Bone marrow (tissue), 2 donors: Measurements from ENCODE around the gene TIAM2.
"Not testable (repeated sequence)": the region's sequence is repeated elsewhere in the genome, so short reads cannot be mapped to it uniquely, and the experiment has no call there.

Experiments
- DNase-seq, 2 donors: peaks; one replicate each; lab custom pipeline; 2025; lab: John Stamatoyannopoulos, UW

The TIAM2 gene

GRCh38 chr6:155100591-155100990 lies 105.5 kb downstream of the TIAM2 start:
- no peak for DNase-seq

GRCh38 chr6:155103083-155103645 lies 108.0 kb downstream of the TIAM2 start:
- DNase-seq: not testable (repeated sequence)

- DNase-seq: no peak
These were observed 108.8 kb downstream of the TIAM2 start for GRCh38 chr6:155103816-155104366.

GRCh38 chr6:155106456-155107115 lies 111.5 kb downstream of the TIAM2 start:
- no peak for DNase-seq

GRCh38 chr6:155107432-155108069 lies 112.4 kb downstream of the TIAM2 start:
- DNase-seq: no peak

GRCh38 chr6:155108070-155108820 lies 113.1 kb downstream of the TIAM2 start:
- no peak for DNase-seq

- DNase-seq: no peak
These were observed 115.6 kb downstream of the TIAM2 start for GRCh38 chr6:155110721-155111120.

- DNase-seq: no peak
These were observed 117.6 kb downstream of the TIAM2 start for GRCh38 chr6:155112757-155113156.

GRCh38 chr6:155115893-155116570 lies 120.9 kb downstream of the TIAM2 start:
- no peak for DNase-seq

- no peak for DNase-seq
These were observed 121.4 kb downstream of the TIAM2 start for GRCh38 chr6:155116571-155116910.

- no peak for DNase-seq
These were observed 122.1 kb downstream of the TIAM2 start for GRCh38 chr6:155117256-155117655.

GRCh38 chr6:155117785-155118184 lies 122.7 kb downstream of the TIAM2 start:
- no peak for DNase-seq

GRCh38 chr6:155119201-155119600 lies 124.1 kb downstream of the TIAM2 start:
- not testable (repeated sequence) for DNase-seq

GRCh38 chr6:155120034-155120433 lies 124.9 kb downstream of the TIAM2 start:
- DNase-seq: no peak

- DNase-seq: no peak
These were observed 126.2 kb downstream of the TIAM2 start for GRCh38 chr6:155121294-155121693.

- no peak for DNase-seq
These were observed 126.6 kb downstream of the TIAM2 start for GRCh38 chr6:155121699-155122098.

- DNase-seq: no peak
These were observed 127.3 kb downstream of the TIAM2 start for GRCh38 chr6:155122199-155122950.

GRCh38 chr6:155123520-155123919 lies 128.4 kb downstream of the TIAM2 start:
- no peak for DNase-seq

- DNase-seq: no peak
These were observed 130.8 kb downstream of the TIAM2 start for GRCh38 chr6:155125906-155126305.

GRCh38 chr6:155126727-155127439 lies 131.8 kb downstream of the TIAM2 start:
- DNase-seq: no peak

- no peak for DNase-seq
These were observed 133.9 kb downstream of the TIAM2 start for GRCh38 chr6:155128977-155129376.
